Osteocyte (in vitro differentiated cells): Measurements from ENCODE around the gene STAT4. TPM values are rescaled to one million over a fixed set of nuclear protein-coding genes. Genes with fewer than 3 reads are reported as not detected.

Experiments used
- DNase-seq: peaks from one replicate; pipeline ENCODE4 v3.0.0; 2021; ENCODE audit warnings: mixed read lengths; ENCODE audit not compliant: unreplicated experiment; ENCODE audit errors: extremely low spot score
- H3K27ac Mint-ChIP-seq: one replicate; pipeline ENCODE4 v1.8.0; 2021; ENCODE audit warnings: mild to moderate bottlenecking, mixed read lengths; ENCODE audit not compliant: unreplicated experiment
- H3K27me3 Mint-ChIP-seq: one replicate; pipeline ENCODE4 v1.8.0; 2021; ENCODE audit warnings: mixed read lengths; ENCODE audit not compliant: unreplicated experiment
- H3K36me3 Mint-ChIP-seq: one replicate; pipeline ENCODE4 v1.8.0; 2021; ENCODE audit warnings: mixed read lengths; ENCODE audit not compliant: unreplicated experiment
- H3K4me1 Mint-ChIP-seq: one replicate; pipeline ENCODE4 v1.8.0; 2021; ENCODE audit warnings: mixed read lengths; ENCODE audit not compliant: unreplicated experiment
- H3K4me3 Mint-ChIP-seq: one replicate; pipeline ENCODE4 v1.8.0; 2021; ENCODE audit warnings: mild to moderate bottlenecking, moderate library complexity, mixed read lengths; ENCODE audit not compliant: unreplicated experiment
- H3K9me3 Mint-ChIP-seq: one replicate; pipeline ENCODE4 v1.8.0; 2021; ENCODE audit warnings: mixed read lengths; ENCODE audit not compliant: unreplicated experiment
- CTCF ChIP-seq: fragments of 200-600 bp; sonication (generic); IDR thresholded peaks from 2 replicates; pipeline ENCODE4 v1.5.0; 2021; ENCODE audit warnings: antibody characterized with exemption, mild to moderate bottlenecking, moderate library complexity
- total RNA-seq: library from RNA; stranded (reverse); gene quantifications from 2 replicates; pipeline ENCODE4 v1.2.1, GENCODE V29; 2021

STAT4 gene
- total RNA-seq, 1 donor from 2014 or later, result 1.3 TPM

- no peak for TF ChIP-seq CTCF
- H3K36me3 Mint-ChIP-seq, result no peaks in the 10 kb centered on the region
- no peak for DNase-seq
- H3K4me3 Mint-ChIP-seq, result no peak overlapping the region
- no peaks in the 10 kb centered on the region for H3K27me3 Mint-ChIP-seq
- H3K27ac Mint-ChIP-seq, result peak overlapping the region; percentile 2
- no peaks in the 10 kb centered on the region for H3K9me3 Mint-ChIP-seq
- H3K4me1 Mint-ChIP-seq, result peaks cover 32% of the 10 kb centered on the region
These were observed 114.4 kb downstream of the STAT4 start for GRCh38 chr2:191036363-191036762.

- no peak overlapping the region for H3K27ac Mint-ChIP-seq
- DNase-seq, result no peak
- H3K4me1 Mint-ChIP-seq, result peaks cover 25% of the 10 kb centered on the region
- no peaks in the 10 kb centered on the region for H3K9me3 Mint-ChIP-seq
- H3K27me3 Mint-ChIP-seq, result no peaks in the 10 kb centered on the region
- no peaks in the 10 kb centered on the region for H3K36me3 Mint-ChIP-seq
- no peak overlapping the region for H3K4me3 Mint-ChIP-seq
- no peak for TF ChIP-seq CTCF
These were observed 118.0 kb downstream of the STAT4 start for GRCh38 chr2:191032588-191033429.

DNA sequence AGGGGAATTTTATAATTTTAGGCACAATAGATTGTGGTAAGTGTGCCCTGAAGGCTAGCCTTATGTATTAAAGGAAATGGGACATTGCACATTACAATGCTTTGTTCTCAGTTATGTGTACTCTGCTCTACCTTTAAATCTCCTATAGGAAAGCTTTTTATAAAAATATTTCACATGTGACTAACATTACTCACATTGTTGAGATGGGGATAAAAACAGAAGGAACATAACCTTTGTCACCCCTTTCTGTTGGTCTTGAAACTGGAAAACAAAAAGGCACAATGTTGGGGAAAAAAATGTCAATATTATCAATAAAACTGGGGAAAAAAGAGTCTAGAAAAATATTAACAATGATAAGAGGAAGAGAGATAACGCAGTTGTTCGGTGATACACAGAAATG, 119.5 kb downstream of the STAT4 start:
- no peaks in the 10 kb centered on the region for H3K36me3 Mint-ChIP-seq
- no peaks in the 10 kb centered on the region for H3K9me3 Mint-ChIP-seq
- H3K4me3 Mint-ChIP-seq, result no peak overlapping the region
- H3K27me3 Mint-ChIP-seq, result no peaks in the 10 kb centered on the region
- peaks cover 11% of the 10 kb centered on the region for H3K4me1 Mint-ChIP-seq
- TF ChIP-seq CTCF, result no peak
- no peak for DNase-seq
- H3K27ac Mint-ChIP-seq, result no peak overlapping the region

DNA sequence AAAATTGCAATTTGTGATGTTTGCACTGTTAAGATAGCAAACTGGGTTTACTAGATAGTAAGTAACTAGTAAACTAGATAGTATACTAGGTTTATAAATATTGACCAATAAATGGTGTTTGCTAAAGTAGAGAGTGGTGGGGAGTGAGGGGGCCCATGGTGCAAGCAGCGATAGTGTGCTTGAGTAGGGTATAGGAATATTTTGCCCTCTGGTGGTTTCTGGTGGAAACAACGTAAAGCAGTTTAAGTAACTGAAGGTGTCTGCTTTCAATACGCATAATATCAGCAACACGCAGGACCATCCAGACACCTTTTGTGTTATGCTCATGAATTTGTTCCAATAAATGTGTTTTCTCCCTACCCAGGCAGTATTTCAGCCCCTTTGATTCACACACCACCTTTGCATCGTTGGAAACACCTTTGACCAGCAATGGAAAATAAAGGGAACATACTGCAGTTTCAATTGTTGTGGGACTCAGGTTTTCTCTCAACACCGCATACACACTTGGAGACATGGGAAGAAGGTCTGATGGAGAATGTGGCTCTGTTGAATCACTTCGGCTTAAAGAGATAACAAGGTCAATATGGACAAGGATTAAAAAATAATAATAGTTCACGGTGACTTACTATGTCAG, 120.2 kb downstream of the STAT4 start:
- peak; percentile 72 for TF ChIP-seq CTCF
- DNase-seq, result no peak
- peaks cover 9% of the 10 kb centered on the region for H3K4me1 Mint-ChIP-seq
- no peak overlapping the region for H3K27ac Mint-ChIP-seq
- peak overlapping the region; percentile 6 for H3K4me3 Mint-ChIP-seq
- H3K27me3 Mint-ChIP-seq, result no peaks in the 10 kb centered on the region
- no peaks in the 10 kb centered on the region for H3K9me3 Mint-ChIP-seq
- H3K36me3 Mint-ChIP-seq, result no peaks in the 10 kb centered on the region

GRCh38 chr2:191029280-191029950, 121.4 kb downstream of the STAT4 start:
- H3K27me3 Mint-ChIP-seq, result no peaks in the 10 kb centered on the region
- H3K36me3 Mint-ChIP-seq, result no peaks in the 10 kb centered on the region
- no peak for DNase-seq
- no peak for TF ChIP-seq CTCF
- H3K9me3 Mint-ChIP-seq, result no peaks in the 10 kb centered on the region
- peaks cover 9% of the 10 kb centered on the region for H3K4me1 Mint-ChIP-seq
- no peak overlapping the region for H3K4me3 Mint-ChIP-seq
- H3K27ac Mint-ChIP-seq, result no peak overlapping the region
